NCI-H460 (cell line): Measurements from ENCODE around the gene NUP133. TPM values are rescaled to one million over a fixed set of nuclear protein-coding genes. Genes with fewer than 3 reads are reported as not detected.
"Not testable (repeated sequence)": the region's sequence is repeated elsewhere in the genome, so short reads cannot be mapped to it uniquely, and the experiment has no call there.

Experiments
- DNase-seq: peaks from one replicate; pipeline ENCODE4 v3.0.0-alpha.2; 2016; ENCODE audit warnings: low read depth; ENCODE audit errors: extremely low read depth
- total RNA-seq: library from RNA; depleted of rRNA; stranded (reverse); fragments of >200 nt; shearing (Covaris generic); gene quantifications from 2 replicates; pipeline ENCODE4 v1.2.3, GENCODE V29; 2014

NUP133 gene
- total RNA-seq, 1 experiment from 2014 or later = 58.8 TPM

DNA sequence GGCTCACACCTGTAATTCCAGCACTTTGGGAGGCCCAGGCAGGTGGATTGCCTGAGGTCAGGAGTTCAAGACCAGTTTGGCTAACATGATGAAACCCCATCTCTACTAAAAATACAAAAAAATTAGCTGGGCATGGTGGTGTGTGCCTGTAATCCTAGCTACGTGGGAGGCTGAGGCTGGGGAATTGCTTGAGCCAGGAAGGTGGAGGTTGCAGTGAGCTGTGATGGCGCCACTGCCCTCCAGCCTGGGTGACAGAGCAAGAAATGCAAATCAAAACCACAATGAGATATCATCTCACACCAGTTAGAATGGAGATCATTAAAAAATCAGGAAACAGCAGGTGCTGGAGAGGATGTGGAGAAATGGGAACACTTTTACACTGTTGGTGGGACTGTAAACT lies 3.1 kb upstream of the NUP133 start:
- not testable (repeated sequence) for DNase-seq

DNA sequence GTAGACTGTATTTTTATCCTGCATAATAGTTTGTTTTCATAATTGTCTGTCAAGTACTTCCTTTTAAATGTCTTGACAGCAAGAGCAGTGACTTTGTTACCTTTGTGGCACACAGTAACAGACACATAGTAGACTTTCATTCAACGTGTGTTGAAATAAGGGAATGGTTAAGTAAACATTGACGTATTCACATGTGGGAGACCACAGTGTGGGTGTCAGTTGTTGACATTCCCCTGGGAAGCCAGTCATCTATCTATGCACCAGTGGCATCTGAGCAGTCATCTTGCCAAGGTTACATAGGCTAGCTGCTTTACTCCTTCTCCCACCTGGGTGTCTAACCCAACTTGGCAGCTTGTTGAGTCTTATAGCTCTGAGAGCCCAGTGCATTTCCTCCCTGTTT lies 1.4 kb upstream of the NUP133 start:
- no peak for DNase-seq

DNA sequence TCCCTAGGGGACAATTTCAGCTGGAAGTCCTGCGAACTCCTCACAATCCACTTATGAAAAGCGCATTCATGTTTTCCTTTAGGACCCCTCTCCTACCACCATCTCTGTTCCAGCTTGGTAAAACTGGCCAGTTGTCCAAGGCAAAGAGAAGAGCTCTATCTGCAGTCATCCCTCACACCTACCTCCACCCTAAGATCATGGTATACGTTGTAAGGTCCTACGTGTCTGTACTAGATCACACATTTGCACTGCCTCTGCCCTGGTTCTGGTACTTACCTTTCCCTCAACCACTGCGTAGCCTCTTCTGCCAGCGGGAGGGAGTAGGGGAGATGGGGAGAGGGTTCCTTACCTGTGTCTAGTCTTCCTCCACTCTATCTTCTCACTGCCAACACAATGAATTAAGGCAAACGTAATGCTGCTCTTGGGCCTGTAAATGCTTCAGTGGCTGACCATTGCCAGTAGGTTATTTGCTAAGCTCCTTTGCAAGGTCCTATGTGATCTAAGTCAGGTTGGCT lies 739 bp upstream of the NUP133 start:
- no peak for DNase-seq

DNA sequence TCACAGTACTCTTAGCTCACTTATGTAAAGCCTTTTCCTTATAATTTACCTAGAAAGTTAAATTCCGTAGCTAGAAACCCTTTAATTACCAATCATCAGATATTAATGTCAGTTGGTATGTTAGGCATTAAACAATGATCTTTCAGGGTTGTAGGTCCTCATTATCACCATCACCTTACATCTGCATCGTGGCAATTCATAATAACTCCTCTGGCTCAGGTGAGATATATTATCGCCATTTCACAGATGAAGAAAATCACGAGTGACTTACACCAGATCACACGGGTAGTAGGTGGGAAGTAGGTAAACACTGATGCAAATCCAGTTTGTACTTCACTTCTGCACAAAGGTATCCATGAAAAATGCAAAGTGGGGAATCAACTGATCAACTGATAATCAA lies 639 bp downstream of the NUP133 start:
- DNase-seq = no peak

DNA sequence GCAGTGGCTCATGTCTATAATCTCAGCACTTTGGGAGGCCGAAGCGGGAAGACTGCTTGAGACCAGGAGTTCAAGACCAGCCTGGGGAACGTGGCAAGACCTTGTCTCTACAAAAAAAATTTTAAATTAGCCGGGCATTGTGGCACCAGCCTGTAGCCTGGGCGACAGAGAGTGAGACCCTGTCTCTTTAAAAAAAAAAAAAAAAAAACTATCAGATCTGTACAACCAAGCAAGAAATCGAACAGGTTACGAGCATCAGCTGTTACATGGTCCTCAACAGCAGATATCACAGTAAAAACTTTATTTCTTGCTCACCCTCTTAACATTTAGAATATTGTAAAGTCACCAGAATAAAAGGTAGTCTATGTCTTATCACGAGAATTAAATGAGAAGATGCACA lies 1.5 kb downstream of the NUP133 start:
- DNase-seq = no peak

DNA sequence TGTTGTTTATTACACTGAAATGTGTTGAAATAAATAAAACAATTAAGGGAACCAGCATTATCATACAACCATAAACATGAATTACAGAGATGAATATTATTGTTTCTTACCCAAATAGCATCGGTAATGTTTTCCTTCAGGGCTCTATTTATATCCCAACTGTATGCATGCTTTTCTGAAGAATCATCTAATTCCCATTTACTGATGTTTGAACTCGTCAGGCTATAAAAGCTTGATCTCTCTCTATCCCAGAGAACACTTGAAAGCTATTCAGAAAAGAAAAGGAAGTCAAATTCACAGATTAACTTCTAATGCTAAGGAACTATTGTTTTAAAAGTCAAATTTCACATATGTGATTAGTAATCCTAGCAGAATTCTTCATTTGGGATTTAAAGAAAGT lies 12.4 kb downstream of the NUP133 start:
- DNase-seq = no peak

DNA sequence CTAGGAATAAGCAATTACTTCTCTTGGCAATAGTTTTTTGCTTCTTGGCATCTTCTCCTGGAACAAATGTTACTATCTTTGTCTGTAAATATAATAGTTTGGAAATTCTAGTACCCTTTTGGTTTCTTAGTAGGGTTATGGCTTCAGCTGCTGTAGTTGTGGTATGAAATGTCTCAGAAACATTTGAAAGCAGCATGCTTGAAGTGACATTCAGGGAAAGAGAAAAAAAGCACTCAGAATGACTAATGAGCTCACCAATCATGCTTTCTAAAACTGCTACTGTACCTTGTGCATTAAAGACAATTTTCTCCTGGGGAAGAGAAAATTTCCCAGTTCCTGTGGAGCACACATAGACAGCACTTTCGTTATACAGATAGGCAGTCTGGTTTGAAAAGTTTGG lies 21.0 kb downstream of the NUP133 start:
- DNase-seq = no peak

DNA sequence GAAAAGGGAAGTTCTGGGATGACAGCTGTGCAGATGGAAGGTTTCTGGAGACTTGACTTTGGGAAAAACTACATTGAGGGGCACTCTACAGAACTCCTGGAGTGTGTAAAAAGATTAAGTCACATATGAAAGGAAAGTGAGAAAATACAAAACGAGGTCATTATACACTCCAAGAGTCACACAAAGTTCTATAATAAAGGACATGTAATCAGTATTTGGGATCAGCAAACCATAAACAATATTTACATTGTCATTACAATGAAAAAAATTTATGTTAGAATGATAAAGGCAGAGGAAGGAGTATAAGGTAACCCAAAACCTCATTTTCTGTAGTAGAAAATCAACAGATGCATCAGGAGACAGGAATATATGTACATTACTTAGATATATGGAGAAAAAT lies 22.8 kb downstream of the NUP133 start:
- no peak for DNase-seq

DNA sequence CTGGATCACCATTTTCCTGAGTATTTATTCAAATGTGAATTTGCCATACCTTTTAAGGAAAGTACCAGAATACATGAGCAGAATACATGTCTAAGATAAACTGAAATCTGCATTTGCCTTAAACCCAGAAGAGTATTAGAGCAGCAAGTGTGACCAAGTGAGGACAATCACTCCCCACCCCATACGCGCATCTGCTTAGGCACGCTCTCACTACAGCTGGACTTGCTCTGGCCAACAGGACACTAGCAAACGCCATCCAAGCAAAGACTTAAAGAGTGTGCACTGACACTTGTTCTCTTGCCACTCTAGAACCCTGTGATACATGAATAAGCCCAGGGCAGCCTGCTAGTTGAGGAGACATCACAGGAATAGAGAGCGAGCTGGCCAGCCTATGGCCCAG lies 25.6 kb downstream of the NUP133 start:
- no peak for DNase-seq

DNA sequence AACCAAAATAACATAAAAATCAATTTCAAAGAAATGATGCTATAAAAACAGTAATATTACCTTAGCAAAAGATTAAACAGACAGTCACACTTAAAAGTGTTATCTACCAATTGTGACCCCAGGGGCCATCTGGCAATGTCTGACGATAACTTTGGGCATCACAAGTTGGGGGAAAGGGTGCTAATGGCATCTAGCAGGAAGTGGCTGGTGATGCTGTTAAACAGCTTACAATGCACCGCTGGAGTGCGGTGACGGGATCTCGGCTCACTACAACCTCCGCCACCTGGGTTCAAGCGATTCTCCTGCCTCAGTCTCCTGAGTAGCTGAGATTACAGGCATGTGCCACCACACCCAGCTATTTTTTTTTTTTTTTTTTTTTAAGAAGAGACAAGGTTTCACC lies 27.6 kb downstream of the NUP133 start:
- no peak for DNase-seq

DNA sequence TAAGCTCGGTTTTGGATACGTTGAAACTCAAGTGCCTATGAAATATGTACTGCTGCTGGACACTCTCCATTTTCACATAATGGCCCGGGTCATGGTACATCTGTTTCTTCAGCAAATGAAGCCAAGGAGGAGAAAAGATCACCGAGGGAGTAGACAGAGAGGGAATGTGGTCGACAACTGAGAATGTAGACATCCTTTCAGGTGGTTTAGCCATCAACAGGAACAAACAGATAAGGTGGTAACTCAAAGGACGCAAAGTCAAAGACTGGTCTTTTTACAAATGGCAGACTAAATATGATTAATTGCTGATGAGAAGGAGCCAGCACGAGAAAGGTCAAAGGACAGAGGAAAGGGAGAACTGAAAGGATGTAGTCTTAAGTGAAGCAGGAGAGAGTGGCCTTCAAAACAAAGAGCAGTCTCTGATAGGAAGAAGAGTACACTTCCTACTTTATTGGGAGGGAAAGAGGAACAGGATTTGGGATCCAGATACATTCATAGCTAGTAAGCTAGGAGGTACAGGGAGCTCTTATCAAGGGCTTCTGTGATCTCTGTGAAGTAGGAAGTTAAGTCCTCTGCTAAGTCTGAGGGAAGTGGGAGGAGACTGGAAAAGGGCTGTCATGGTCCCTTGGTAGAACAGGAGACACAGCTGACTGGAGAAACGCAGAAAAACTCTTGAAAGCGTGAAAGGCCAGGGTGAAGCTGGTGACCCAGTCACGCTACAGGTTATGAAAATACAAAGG lies 28.3 kb downstream of the NUP133 start:
- no peak for DNase-seq

DNA sequence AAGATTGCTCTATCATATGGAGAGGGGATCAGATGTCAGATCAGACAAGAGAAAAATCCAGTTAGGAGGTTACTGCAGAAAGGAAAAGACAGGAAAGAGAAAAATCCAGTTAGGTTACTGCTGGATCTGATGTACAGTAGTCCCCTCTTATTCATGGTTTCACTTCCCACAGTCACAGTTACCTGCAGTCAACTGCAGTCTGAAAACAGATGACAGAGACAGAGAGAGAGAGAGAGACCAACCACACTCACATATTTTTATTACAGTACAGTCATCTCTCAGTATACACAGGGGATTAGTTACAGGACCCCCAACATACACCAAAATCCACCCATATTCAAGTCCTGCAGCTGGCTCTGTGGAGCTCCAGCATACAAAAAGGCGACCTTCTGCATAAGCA lies 29.3 kb downstream of the NUP133 start:
- DNase-seq = no peak

DNA sequence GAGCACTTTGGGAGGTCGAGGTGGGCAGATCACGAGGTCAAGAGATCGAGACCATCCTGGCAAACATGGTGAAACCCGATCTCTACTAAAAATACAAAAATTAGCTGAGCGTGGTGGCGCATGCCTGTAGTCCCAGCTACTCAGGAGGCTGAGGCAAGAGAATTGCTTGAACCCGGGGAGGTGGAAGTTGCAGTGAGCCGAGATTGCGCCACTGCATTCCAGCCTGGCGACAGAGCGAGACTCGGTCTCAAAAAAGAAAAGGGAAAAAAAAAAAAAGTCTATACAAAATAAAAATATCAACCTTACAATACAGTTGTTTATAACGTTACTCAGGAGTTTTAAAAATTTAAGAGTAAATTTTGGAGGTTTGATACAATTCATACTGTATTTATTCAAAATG lies 32.3 kb downstream of the NUP133 start:
- not testable (repeated sequence) for DNase-seq

DNA sequence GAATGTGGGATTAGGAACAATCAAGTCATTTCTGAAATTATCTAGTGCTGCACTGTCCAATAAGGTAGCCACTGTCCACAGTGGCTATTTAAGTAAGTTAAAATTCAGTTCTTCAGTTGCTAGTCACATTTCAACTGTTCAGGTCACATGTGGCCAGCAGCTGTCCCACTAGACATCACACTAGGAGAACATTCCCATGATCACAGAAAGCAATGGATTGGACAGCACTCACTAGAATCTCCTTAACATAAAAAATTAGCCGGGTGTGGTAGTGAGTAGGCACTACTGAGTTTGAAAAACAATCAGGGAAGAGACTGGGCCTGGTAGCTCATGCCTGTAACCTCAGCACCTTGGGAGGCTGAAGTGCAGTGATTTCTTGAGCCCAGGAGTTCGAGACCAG lies 33.6 kb downstream of the NUP133 start:
- DNase-seq = no peak

DNA sequence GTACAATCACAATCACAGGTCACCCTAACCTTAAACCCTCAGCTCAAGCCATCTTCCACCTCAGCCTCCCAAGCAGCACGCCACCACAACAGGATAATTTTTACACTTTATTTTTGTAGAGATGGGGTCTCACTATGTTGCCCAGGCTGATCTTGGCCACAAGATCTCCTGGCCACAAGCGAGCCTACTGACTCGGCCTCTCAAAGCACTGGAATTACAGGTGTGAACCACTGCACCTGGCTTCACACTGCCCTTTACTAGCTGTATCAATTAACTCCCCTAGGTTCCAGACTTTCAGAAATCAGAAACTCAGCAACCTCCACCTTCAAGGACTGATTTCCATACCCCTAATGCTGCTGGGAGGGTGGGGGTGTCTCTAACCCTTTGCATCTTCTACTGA lies 37.0 kb downstream of the NUP133 start:
- no peak for DNase-seq

DNA sequence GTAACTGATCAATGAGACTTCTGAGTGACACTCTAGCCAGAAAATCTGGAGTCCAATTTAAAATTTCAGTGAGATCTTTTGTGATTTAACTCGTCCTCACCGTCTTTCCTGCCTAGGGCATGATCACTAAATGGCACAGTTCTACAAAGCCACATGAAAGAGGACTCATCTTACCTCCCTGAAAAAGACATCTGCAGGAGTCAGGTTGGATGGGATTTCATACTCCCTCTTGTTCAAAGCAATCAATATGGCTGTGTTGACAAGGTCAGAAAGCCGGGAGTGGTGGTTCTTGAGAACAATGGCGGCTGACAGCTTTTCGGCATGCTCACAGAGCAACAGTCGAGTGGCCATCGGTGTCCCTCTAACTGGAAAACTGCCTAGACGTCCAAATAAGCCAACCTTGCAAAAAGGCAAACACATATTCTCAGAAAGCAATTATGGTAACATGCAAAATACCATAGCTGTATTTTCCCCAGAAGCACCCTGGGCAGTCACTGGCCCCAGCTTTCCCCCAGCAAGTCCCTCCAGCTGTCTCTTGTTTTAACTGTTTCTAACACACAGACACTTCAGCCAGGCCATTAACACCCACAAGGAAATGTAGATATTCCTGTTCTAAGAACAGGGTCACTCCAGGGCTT lies 37.6 kb downstream of the NUP133 start:
- DNase-seq = no peak

DNA sequence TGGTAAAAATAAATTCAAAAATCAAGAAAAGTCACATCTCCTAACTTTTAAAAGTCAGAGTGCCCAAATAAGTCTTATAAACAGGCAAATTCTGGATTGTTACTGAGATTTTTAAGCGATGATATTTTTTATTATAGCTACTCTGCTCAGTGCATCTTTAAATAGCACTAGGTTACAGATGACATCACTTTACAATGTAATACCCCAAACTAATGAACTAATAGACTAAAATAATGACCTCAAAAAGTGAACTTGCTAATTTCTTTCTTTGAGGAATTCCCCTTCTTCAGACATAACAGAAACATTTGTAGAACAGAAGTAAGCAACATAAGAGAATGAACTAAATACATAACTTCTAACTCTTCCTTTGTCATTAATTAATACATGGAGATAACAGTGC lies 41.3 kb downstream of the NUP133 start:
- DNase-seq = no peak

DNA sequence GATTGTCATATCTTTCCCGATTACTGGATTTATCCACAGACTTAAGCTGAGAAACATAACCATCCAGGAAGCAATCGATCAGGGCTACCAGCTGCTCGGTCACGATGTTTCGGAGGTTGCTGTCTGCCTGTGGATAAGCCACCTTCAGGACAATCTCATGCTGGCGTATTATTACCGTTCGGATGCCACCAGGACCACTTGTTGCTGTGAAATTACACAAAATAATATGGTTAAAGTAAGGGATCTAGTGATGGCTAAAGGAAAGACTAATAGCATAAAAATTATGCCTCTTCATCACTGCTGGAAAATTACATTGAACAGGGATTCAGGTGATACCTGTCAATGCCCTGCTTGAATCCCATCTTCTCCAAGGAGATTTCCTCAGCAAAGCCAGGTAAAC lies 43.5 kb downstream of the NUP133 start:
- DNase-seq = no peak

DNA sequence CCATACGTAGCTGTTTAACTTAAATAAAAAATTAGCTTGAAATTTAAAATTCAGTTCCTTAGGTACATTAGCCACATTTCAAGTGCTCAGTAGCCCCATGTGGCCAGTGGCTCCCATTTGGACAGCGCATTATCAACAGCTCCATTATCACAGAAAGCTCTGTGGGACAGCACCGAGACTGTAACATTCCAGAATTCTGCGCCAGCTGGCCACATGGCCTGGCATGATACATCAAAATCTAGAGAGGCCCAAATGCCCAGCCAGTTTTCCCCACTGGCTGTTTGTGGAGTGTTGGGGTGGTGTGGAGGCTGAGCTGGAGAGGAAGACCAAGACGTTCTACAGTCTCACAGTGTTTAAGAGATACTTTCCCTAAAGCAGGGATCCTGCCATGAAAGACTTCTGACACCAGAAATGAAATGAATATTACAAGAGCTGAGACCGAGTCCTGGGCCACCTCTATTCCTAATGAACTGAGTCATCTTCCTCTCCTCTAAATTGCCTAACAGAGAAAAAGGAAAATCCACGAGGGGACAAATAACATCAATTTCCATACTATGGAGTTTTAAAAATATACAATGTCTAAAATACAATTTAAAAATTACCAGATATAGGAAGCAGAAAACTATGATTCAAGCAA lies 47.0 kb downstream of the NUP133 start:
- DNase-seq = no peak

DNA sequence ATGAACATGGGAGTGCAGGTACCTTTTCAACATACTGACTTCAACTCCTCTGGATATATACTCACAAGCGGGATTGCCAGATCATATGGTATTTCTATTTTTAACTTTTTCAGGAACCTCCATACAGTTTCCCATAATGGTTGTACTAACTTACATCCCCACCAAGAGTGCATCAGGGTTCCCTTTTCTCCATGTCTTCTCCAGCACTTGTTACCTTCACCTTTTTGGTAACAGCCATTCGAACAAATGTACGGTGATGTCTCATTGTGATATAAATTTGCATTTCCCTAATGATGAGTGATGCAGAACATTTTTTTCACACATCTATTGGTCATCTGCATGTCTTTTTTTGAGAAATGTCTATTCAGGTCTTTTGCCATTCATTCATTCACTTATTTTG lies 48.3 kb downstream of the NUP133 start:
- no peak for DNase-seq

DNA sequence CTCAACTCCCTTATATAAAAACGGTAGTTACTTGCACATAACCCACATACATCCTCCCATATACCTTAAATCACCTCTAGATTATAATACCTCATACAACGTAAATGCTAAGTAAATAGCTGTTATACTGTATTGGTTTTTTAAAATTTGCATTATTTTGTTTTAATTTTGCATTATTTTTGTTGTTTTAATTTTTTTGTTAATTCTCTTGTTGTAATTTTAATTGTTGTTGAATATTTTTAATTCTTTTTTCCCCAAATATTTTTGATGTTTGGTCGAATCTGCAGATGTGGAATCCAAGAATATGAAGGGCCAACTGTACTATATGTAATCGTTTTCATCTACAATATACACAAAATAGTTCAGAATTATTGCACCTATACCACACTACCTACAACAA lies 50.7 kb downstream of the NUP133 start:
- DNase-seq = no peak

DNA sequence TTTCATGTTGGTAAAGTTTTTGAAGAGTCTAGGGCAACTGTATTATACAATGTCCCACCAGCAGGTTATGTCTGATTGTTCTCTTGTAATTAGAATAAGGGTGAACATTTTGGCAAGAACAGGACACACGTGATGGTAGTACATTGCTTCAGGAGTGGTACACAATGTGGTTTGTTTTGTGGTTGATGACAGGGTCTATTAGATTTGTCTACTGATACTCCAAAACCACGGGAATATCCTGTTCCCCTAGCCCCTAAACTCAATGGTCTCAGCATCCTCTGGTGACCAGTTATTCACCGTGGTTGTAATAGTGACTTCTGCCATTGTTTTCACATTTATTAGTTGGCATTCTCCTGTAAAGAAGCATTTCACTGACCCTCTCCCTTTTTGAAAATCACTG lies 52.1 kb downstream of the NUP133 start:
- DNase-seq = no peak
